ENCODE results near the gene SLC2A3. TPM values are rescaled to one million over a fixed set of nuclear protein-coding genes. Genes with fewer than 3 reads are reported as not detected.
A peak's percentile ranks its signal among the peaks of the same experiment; 100 is the strongest.
"Not testable (repeated sequence)": the region's sequence is repeated elsewhere in the genome, so short reads cannot be mapped to it uniquely, and the experiment has no call there.

Gene SLC2A3
- total RNA-seq, 1 experiment from 2014 or later = 38.2 TPM

GRCh38 chr12:7916936-7917335 is 19.1 kb downstream of the SLC2A3 start:
- no peak for DNase-seq
- no peaks in the 10 kb centered on the region for H3K79me2 ChIP-seq (ENCODE audit: low read length)
- no peaks in the 10 kb centered on the region for H3K9me2 ChIP-seq (replicated peaks; ENCODE audit: insufficient read depth, low read length)

GRCh38 chr12:7915661-7916403 is 20.2 kb downstream of the SLC2A3 start:
- no peaks in the 10 kb centered on the region for H3K36me3 ChIP-seq (ENCODE audit: insufficient read depth, low read length)
- H3K9me3 ChIP-seq (ENCODE audit: low read length) = no peaks in the 10 kb centered on the region
- H3K9me2 ChIP-seq (replicated peaks; ENCODE audit: insufficient read depth, low read length) = no peaks in the 10 kb centered on the region
- H4K20me1 ChIP-seq (ENCODE audit: insufficient read depth, low read depth, low read length) = no peaks in the 10 kb centered on the region
- H3K27me3 ChIP-seq (ENCODE audit: low read length) = no peaks in the 10 kb centered on the region
- no peaks in the 10 kb centered on the region for H3K4me1 ChIP-seq (ENCODE audit: low read length)
- no peak overlapping the region for H3K4me3 ChIP-seq (ENCODE audit: low read length)
- no peak overlapping the region for H3K27ac ChIP-seq (ENCODE audit: low read length)
- DNase-seq = no peak
- no peak overlapping the region for H3K4me2 ChIP-seq (ENCODE audit: low read depth, low read length, poor library complexity, severe bottlenecking)
- no peak overlapping the region for H2AFZ ChIP-seq (ENCODE audit: low read length)
- no peak overlapping the region for H3K9ac ChIP-seq (ENCODE audit: low read length)
- no peaks in the 10 kb centered on the region for H3K79me2 ChIP-seq (ENCODE audit: low read length)

More at GRCh38 chr12:7916936-7917335, 19.1 kb downstream of the SLC2A3 start:
- no peaks in the 10 kb centered on the region for H3K4me1 ChIP-seq (ENCODE audit: low read length)
- no peak overlapping the region for H3K4me3 ChIP-seq (ENCODE audit: low read length)
- no peaks in the 10 kb centered on the region for H3K9me3 ChIP-seq (ENCODE audit: low read length)
- no peak overlapping the region for H3K4me2 ChIP-seq (ENCODE audit: low read depth, low read length, poor library complexity, severe bottlenecking)
- no peak overlapping the region for H3K9ac ChIP-seq (ENCODE audit: low read length)
- H3K27ac ChIP-seq (ENCODE audit: low read length) = no peak overlapping the region
- no peaks in the 10 kb centered on the region for H3K27me3 ChIP-seq (ENCODE audit: low read length)
- no peak overlapping the region for H2AFZ ChIP-seq (ENCODE audit: low read length)
- no peaks in the 10 kb centered on the region for H3K36me3 ChIP-seq (ENCODE audit: insufficient read depth, low read length)
- H4K20me1 ChIP-seq (ENCODE audit: insufficient read depth, low read depth, low read length) = no peaks in the 10 kb centered on the region

GRCh38 chr12:7910106-7910505 is 25.9 kb downstream of the SLC2A3 start:
- not testable (repeated sequence) for H3K79me2 ChIP-seq (ENCODE audit: low read length); H3K4me2 ChIP-seq (ENCODE audit: low read depth, low read length, poor library complexity, severe bottlenecking); H3K36me3 ChIP-seq (ENCODE audit: insufficient read depth, low read length); H3K9me2 ChIP-seq (replicated peaks; ENCODE audit: insufficient read depth, low read length); H2AFZ ChIP-seq (ENCODE audit: low read length); H3K4me1 ChIP-seq (ENCODE audit: low read length); H3K27ac ChIP-seq (ENCODE audit: low read length); H3K9me3 ChIP-seq (ENCODE audit: low read length); DNase-seq; H3K9ac ChIP-seq (ENCODE audit: low read length); H3K27me3 ChIP-seq (ENCODE audit: low read length); H3K4me3 ChIP-seq (ENCODE audit: low read length); H4K20me1 ChIP-seq (ENCODE audit: insufficient read depth, low read depth, low read length)

GRCh38 chr12:7907009-7907408 is 29.0 kb downstream of the SLC2A3 start:
- DNase-seq = peak; percentile 56
- Histone ChIP-seq H3K9ac (ENCODE audit: low read length) (no peak overlapping the region), H3K27me3 (ENCODE audit: low read length) (no peaks in the 10 kb centered on the region), H3K4me1 (ENCODE audit: low read length) (no peaks in the 10 kb centered on the region), H3K9me2 (replicated peaks; ENCODE audit: insufficient read depth, low read length) (no peaks in the 10 kb centered on the region), H3K4me2 (ENCODE audit: low read depth, low read length, poor library complexity, severe bottlenecking) (no peak overlapping the region), H3K4me3 (ENCODE audit: low read length) (no peak overlapping the region), H2AFZ (ENCODE audit: low read length) (no peak overlapping the region), H4K20me1 (ENCODE audit: insufficient read depth, low read depth, low read length) (no peaks in the 10 kb centered on the region), H3K79me2 (ENCODE audit: low read length) (no peaks in the 10 kb centered on the region), H3K27ac (ENCODE audit: low read length) (no peak overlapping the region), H3K36me3 (ENCODE audit: insufficient read depth, low read length) (no peaks in the 10 kb centered on the region), H3K9me3 (ENCODE audit: low read length) (no peaks in the 10 kb centered on the region)

- H3K4me1 ChIP-seq (ENCODE audit: low read length); H3K4me2 ChIP-seq (ENCODE audit: low read depth, low read length, poor library complexity, severe bottlenecking); H3K36me3 ChIP-seq (ENCODE audit: insufficient read depth, low read length); H2AFZ ChIP-seq (ENCODE audit: low read length); H3K9me2 ChIP-seq (replicated peaks; ENCODE audit: insufficient read depth, low read length); DNase-seq; H3K79me2 ChIP-seq (ENCODE audit: low read length); H3K4me3 ChIP-seq (ENCODE audit: low read length); H3K9ac ChIP-seq (ENCODE audit: low read length); H3K27ac ChIP-seq (ENCODE audit: low read length); H3K9me3 ChIP-seq (ENCODE audit: low read length); H4K20me1 ChIP-seq (ENCODE audit: insufficient read depth, low read depth, low read length); H3K27me3 ChIP-seq (ENCODE audit: low read length): not testable (repeated sequence)
Observed at GRCh38 chr12:7906303-7906702, 29.7 kb downstream of the SLC2A3 start.

- H3K79me2 ChIP-seq (ENCODE audit: low read length); H2AFZ ChIP-seq (ENCODE audit: low read length); H3K36me3 ChIP-seq (ENCODE audit: insufficient read depth, low read length); H4K20me1 ChIP-seq (ENCODE audit: insufficient read depth, low read depth, low read length); H3K9ac ChIP-seq (ENCODE audit: low read length); DNase-seq; H3K27me3 ChIP-seq (ENCODE audit: low read length); H3K4me2 ChIP-seq (ENCODE audit: low read depth, low read length, poor library complexity, severe bottlenecking); H3K4me3 ChIP-seq (ENCODE audit: low read length); H3K9me3 ChIP-seq (ENCODE audit: low read length); H3K27ac ChIP-seq (ENCODE audit: low read length); H3K4me1 ChIP-seq (ENCODE audit: low read length); H3K9me2 ChIP-seq (replicated peaks; ENCODE audit: insufficient read depth, low read length): not testable (repeated sequence)
Observed at GRCh38 chr12:7905600-7906125, 30.3 kb downstream of the SLC2A3 start.

- H4K20me1 ChIP-seq (ENCODE audit: insufficient read depth, low read depth, low read length) = no peaks in the 10 kb centered on the region
- no peak overlapping the region for H2AFZ ChIP-seq (ENCODE audit: low read length)
- H3K9me2 ChIP-seq (replicated peaks; ENCODE audit: insufficient read depth, low read length) = no peaks in the 10 kb centered on the region
- no peaks in the 10 kb centered on the region for H3K27me3 ChIP-seq (ENCODE audit: low read length)
- H3K4me1 ChIP-seq (ENCODE audit: low read length) = no peaks in the 10 kb centered on the region
- H3K9ac ChIP-seq (ENCODE audit: low read length) = no peak overlapping the region
- H3K4me3 ChIP-seq (ENCODE audit: low read length) = no peak overlapping the region
- no peak for DNase-seq
- H3K79me2 ChIP-seq (ENCODE audit: low read length) = no peaks in the 10 kb centered on the region
- H3K27ac ChIP-seq (ENCODE audit: low read length) = no peak overlapping the region
- H3K36me3 ChIP-seq (ENCODE audit: insufficient read depth, low read length) = no peaks in the 10 kb centered on the region
- no peaks in the 10 kb centered on the region for H3K9me3 ChIP-seq (ENCODE audit: low read length)
- H3K4me2 ChIP-seq (ENCODE audit: low read depth, low read length, poor library complexity, severe bottlenecking) = no peak overlapping the region
Observed at GRCh38 chr12:7905071-7905470, 30.9 kb downstream of the SLC2A3 start.

GRCh38 chr12:7902416-7902815 is 33.6 kb downstream of the SLC2A3 start:
- not testable (repeated sequence) for H3K9me2 ChIP-seq (replicated peaks; ENCODE audit: insufficient read depth, low read length); H4K20me1 ChIP-seq (ENCODE audit: insufficient read depth, low read depth, low read length); DNase-seq; H3K4me3 ChIP-seq (ENCODE audit: low read length); H3K27ac ChIP-seq (ENCODE audit: low read length); H3K4me2 ChIP-seq (ENCODE audit: low read depth, low read length, poor library complexity, severe bottlenecking); H3K79me2 ChIP-seq (ENCODE audit: low read length); H3K4me1 ChIP-seq (ENCODE audit: low read length); H2AFZ ChIP-seq (ENCODE audit: low read length); H3K9me3 ChIP-seq (ENCODE audit: low read length); H3K9ac ChIP-seq (ENCODE audit: low read length); H3K36me3 ChIP-seq (ENCODE audit: insufficient read depth, low read length); H3K27me3 ChIP-seq (ENCODE audit: low read length)
